ENCODE results near the gene NDNF.

Gene NDNF

DNA sequence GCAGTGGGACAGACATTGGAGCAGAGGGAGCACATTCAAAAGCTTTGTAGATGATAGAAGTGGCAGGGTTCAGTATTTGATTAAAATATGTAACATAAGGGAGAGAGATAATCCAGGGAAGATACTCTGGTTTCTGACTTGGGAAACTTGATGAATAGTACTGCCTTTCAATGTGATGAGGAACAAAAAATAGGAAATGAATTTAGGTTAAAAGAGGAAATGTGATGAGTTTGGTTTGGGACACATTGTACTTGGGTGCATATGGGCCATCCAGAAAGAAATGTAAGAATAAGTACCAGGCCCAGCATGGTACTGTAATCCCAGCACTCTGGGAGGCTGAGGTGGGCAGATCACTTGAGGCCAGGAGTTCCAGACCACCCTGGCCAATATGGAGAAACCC lies 20.9 kb upstream of the NDNF start:
- ChIA-PET CTCF (no interaction called here), POLR2A (no interaction called here)
- no peak for DNase-seq (ENCODE audit: extremely low spot score)
- TF ChIP-seq, protein P1, sequence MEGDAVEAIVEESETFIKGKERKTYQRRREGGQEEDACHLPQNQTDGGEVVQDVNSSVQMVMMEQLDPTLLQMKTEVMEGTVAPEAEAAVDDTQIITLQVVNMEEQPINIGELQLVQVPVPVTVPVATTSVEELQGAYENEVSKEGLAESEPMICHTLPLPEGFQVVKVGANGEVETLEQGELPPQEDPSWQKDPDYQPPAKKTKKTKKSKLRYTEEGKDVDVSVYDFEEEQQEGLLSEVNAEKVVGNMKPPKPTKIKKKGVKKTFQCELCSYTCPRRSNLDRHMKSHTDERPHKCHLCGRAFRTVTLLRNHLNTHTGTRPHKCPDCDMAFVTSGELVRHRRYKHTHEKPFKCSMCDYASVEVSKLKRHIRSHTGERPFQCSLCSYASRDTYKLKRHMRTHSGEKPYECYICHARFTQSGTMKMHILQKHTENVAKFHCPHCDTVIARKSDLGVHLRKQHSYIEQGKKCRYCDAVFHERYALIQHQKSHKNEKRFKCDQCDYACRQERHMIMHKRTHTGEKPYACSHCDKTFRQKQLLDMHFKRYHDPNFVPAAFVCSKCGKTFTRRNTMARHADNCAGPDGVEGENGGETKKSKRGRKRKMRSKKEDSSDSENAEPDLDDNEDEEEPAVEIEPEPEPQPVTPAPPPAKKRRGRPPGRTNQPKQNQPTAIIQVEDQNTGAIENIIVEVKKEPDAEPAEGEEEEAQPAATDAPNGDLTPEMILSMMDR (IDR thresholded peaks at IDR 0.05; ENCODE audit: control extremely low read depth, extremely low read depth, low read depth, missing control alignments): no peak

DNA sequence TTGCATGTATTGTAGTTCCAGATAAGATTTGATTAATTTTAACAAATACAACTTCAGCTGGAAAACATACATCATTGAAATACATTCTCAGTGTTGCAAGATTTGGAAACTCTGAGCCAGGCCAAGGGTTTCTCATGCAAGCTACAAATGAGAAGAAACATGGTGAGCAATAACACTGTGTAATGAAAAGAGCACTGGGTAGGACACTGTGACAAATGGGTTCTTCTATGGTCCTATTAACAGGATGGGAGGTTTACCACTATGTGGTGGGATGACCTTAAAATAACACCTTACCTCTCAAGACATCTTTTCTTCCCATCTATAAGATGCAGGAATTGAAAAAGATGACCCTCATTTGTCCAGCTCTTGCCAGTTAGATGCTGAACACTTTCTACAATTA lies 19.6 kb upstream of the NDNF start:
- DNase-seq (ENCODE audit: extremely low spot score): no peak
- CTCF ChIA-PET: no interaction called here
- POLR2A ChIA-PET: no interaction called here
- TF ChIP-seq, protein P1 (IDR thresholded peaks at IDR 0.05; ENCODE audit: control extremely low read depth, extremely low read depth, low read depth, missing control alignments): no peak

DNA sequence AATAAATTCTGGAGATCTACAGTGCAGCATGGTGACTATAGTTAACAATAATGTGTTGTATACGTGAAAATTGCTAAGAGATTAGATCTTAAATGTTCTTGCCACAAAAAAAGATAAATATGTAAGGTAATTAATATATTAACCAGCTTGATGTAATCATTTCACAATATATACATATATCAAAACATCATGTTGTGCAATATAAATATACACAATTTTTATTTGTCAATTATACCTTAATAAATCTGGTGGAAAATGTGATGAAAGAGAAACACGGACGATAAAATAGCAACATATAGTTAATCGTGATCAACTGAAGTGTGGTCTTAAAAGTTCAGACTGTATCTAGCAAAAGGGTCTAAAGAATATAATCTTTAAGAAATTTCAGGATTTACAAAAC lies 16.5 kb upstream of the NDNF start:
- POLR2A ChIA-PET: no interaction called here
- no peak for DNase-seq (ENCODE audit: extremely low spot score)
- CTCF ChIA-PET: no interaction called here
- TF ChIP-seq, protein P1 (IDR thresholded peaks at IDR 0.05; ENCODE audit: control extremely low read depth, extremely low read depth, low read depth, missing control alignments): no peak

DNA sequence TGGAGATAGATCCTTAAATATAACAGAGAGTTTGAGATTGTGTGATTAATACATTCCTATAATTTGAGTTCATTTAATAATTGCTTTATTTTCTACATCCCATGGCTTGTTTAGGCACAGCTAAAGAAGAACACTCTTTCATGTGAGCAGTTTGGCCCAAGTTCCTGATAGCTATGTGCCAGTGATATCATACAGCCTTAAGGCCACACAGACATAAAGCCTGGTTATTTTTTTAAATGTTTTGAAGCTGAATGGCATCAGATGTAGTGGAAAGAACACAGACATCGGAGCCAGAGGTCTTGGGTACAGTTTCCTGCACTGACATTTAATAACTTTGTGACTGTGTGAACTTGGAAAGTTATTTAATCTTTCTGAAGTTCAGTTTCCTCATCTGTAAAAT lies 7.0 kb upstream of the NDNF start:
- DNase-seq (ENCODE audit: extremely low spot score): no peak
- ChIA-PET CTCF (no interaction called here), POLR2A (no interaction called here)
- TF ChIP-seq, protein P1 (IDR thresholded peaks at IDR 0.05; ENCODE audit: control extremely low read depth, extremely low read depth, low read depth, missing control alignments): no peak

DNA sequence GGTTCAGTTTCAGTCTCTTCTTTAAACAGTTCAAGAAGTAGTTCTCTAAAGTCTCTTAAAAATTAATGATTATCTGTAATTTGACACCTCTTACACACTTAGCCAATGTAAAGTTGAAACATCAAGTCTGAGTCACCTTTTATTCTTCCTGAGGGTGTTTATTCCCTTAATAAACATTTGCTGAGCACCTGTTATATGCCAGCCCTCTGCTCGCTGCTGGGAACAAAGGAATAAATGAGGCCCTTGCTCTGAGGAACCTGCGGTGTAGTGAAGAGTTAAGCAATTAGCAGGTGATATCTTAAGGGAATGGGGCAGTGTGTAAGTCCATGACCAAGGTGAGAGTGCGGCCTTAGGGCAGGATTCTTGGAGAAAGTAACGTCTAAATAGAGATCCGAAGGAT lies 5.2 kb upstream of the NDNF start:
- POLR2A ChIA-PET: no interaction called here
- TF ChIP-seq, protein P1 (IDR thresholded peaks at IDR 0.05; ENCODE audit: control extremely low read depth, extremely low read depth, low read depth, missing control alignments): no peak
- CTCF ChIA-PET: no interaction called here
- no peak for DNase-seq (ENCODE audit: extremely low spot score)

DNA sequence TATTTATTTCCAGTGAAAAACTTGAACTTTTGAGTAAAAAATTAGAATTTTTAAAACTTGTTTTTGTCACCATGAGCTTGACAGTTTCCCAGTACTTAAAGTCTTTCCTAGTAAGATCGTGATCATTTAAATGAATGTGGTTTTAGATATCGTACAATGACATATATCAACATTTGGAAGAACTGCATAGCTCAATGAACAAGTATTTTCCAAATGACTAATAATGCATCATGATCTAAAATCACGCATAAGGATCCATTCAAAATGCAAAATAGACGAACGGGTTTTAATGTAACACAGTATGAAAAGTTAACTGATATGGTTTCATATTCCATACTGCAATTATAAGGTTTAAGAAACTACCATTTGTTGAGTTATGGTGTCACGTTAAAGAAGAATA lies 4.1 kb upstream of the NDNF start:
- no peak for DNase-seq (ENCODE audit: extremely low spot score)
- ChIA-PET CTCF (no interaction called here), POLR2A (no interaction called here)
- TF ChIP-seq, protein P1 (IDR thresholded peaks at IDR 0.05; ENCODE audit: control extremely low read depth, extremely low read depth, low read depth, missing control alignments): no peak
